SK-N-SH treated with all-trans-retinoic acid at 6 μM for 48 hours (cell line): ENCODE measurements around the gene SERTAD3.

ENCODE experiments used
- ARNTL ChIP-seq: fragments of 450-650 bp; formaldehyde crosslinking; IDR thresholded peaks from 2 replicates; pipeline ENCODE4 v1.5.0; 2020; ENCODE audit warnings: low read depth, mild to moderate bottlenecking, moderate library complexity, borderline replicate concordance
- CSDC2 ChIP-seq: fragments of 250-450 bp; sonication (Bioruptor Pico); IDR thresholded peaks from 2 replicates; pipeline ENCODE4 v1.5.0; 2020; ENCODE audit warnings: mild to moderate bottlenecking, moderate library complexity
- ZC3H10 ChIP-seq: fragments of 250-450 bp; sonication (Bioruptor Pico); IDR thresholded peaks from 2 replicates; pipeline ENCODE4 v1.5.1; 2021; ENCODE audit warnings: mild to moderate bottlenecking, moderate library complexity
- ZFP3 ChIP-seq: fragments of 250-450 bp; sonication (Bioruptor Pico); IDR thresholded peaks from 2 replicates; pipeline ENCODE4 v1.5.0; 2020; ENCODE audit warnings: mild to moderate bottlenecking, moderate library complexity
- ZFP30 ChIP-seq: fragments of 450-650 bp; formaldehyde crosslinking; IDR thresholded peaks from 2 replicates; pipeline ENCODE4 v1.5.0; 2022; ENCODE audit warnings: mild to moderate bottlenecking, moderate library complexity
- ZNF565 ChIP-seq: fragments of 450-650 bp; formaldehyde crosslinking; conservative IDR thresholded peaks from 2 replicates; pipeline ENCODE4 v1.5.0; 2020; ENCODE audit warnings: low read depth, mild to moderate bottlenecking, moderate library complexity
- ZNF70 ChIP-seq: fragments of 450-650 bp; formaldehyde crosslinking; IDR thresholded peaks from 2 replicates; pipeline ENCODE4 v1.5.0; 2020; ENCODE audit warnings: mild to moderate bottlenecking, moderate library complexity
- TF ChIP-seq, protein P1 (sequence below): fragments of 250-450 bp; sonication (Bioruptor Pico); IDR thresholded peaks from 2 replicates; pipeline ENCODE4 v1.8.0; 2021; ENCODE audit warnings: low read depth, mild to moderate bottlenecking, moderate library complexity, borderline replicate concordance
- TF ChIP-seq, protein P2 (sequence below): fragments of 250-450 bp; sonication (Bioruptor Pico); IDR thresholded peaks from 2 replicates; pipeline ENCODE4 v1.8.0; 2020; ENCODE audit warnings: mild to moderate bottlenecking, moderate library complexity, borderline replicate concordance

- TF ChIP-seq ZNF565 (CRISPR knock-in tag) = no peak
- TF ChIP-seq, protein P1, sequence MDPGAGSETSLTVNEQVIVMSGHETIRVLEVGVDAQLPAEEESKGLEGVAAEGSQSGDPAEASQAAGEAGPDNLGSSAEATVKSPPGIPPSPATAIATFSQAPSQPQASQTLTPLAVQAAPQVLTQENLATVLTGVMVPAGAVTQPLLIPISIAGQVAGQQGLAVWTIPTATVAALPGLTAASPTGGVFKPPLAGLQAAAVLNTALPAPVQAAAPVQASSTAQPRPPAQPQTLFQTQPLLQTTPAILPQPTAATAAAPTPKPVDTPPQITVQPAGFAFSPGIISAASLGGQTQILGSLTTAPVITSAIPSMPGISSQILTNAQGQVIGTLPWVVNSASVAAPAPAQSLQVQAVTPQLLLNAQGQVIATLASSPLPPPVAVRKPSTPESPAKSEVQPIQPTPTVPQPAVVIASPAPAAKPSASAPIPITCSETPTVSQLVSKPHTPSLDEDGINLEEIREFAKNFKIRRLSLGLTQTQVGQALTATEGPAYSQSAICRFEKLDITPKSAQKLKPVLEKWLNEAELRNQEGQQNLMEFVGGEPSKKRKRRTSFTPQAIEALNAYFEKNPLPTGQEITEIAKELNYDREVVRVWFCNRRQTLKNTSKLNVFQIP (CRISPR knock-in tag) = no peak
- no peak for TF ChIP-seq ARNTL (CRISPR knock-in tag)
- TF ChIP-seq, protein P2, sequence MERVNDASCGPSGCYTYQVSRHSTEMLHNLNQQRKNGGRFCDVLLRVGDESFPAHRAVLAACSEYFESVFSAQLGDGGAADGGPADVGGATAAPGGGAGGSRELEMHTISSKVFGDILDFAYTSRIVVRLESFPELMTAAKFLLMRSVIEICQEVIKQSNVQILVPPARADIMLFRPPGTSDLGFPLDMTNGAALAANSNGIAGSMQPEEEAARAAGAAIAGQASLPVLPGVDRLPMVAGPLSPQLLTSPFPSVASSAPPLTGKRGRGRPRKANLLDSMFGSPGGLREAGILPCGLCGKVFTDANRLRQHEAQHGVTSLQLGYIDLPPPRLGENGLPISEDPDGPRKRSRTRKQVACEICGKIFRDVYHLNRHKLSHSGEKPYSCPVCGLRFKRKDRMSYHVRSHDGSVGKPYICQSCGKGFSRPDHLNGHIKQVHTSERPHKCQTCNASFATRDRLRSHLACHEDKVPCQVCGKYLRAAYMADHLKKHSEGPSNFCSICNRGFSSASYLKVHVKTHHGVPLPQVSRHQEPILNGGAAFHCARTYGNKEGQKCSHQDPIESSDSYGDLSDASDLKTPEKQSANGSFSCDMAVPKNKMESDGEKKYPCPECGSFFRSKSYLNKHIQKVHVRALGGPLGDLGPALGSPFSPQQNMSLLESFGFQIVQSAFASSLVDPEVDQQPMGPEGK (CRISPR knock-in tag) = no peak
- no peak for TF ChIP-seq CSDC2 (CRISPR knock-in tag)
- no peak for TF ChIP-seq ZNF70
- no peak for TF ChIP-seq ZFP30 (CRISPR knock-in tag)
- no peak for TF ChIP-seq ZC3H10 (CRISPR knock-in tag)
- TF ChIP-seq ZFP3 (CRISPR knock-in tag) = no peak
Observed at GRCh38 chr19:40424637-40425449, 19.3 kb downstream of the SERTAD3 start.
